Umbilical cord (tissue), 2 donors: Measurements from ENCODE around the gene PRDX5. TPM values are rescaled to one million over a fixed set of nuclear protein-coding genes. Genes with fewer than 3 reads are reported as not detected.
A peak's percentile ranks its signal among the peaks of the same experiment; 100 is the strongest.

Source experiments
- DNase-seq: peaks from one replicate; pipeline ENCODE4 v3.0.0-alpha.2; 2015; ENCODE audit warnings: low spot score
- total RNA-seq: library from RNA; depleted of rRNA; stranded (reverse); fragments of >200 nt; gene quantifications from one replicate; pipeline ENCODE4 v1.2.3, GENCODE V29; 2014; ENCODE audit warnings: low replicate concordance; ENCODE audit not compliant: insufficient read depth

Gene PRDX5
- total RNA-seq, 1 donor from 2014 or later: 152 TPM

DNA sequence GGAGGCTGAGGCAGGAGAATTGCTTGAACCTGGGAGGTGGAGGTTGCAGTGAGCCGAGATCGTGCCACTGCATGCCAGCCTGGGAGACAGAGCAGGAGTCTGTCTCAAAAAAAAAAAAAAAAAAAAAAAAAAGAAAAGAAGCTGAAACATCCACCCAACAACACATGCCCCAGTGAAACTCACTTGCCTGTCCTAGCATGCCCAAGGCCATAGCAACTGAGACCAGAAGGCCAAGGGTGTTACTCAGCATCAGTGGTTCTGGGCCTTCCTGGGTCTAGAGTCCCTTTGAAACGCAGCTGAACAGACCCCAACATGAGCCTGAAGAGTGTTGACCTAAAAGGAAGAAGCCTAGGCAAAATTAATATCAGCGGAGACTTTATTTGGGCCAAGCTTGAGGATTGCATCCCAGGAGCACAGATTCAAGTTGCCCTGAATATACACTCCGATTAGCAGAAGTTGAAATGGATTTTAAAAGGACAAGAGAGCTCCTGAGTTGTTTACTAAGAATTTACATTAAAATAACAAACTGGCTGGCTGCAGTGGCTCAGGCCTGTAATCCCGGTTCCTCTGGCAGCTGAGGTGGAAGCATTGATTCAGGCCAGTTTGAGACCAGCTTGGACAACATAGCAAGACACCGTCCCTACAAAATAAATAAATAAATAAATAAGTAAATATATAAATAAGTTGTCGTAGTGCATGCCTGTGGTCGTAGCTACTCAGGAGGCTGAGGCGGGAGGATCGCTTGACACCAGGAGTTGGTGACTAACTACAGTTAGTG lies 7.0 kb downstream of the PRDX5 start:
- DNase-seq: peak; percentile 44

DNA sequence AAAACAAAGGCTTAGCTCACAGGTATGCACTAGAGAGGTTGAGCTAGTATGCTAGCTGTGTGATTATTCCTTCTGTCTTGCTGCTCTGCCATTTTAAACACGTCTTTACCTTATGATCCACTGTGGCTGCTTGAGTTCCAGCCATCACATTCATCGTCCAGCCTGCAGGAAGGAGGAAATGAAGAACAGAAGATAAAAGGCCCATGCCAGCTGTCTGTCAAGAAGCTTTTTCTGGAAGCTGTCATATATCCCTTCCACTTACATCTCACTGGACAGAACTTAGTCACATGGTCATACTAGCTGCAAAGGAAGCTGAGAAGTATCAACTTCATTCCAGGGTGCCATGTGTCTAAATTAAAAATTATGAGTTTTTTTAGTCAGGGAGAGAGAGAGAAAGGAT lies 9.5 kb downstream of the PRDX5 start:
- DNase-seq: no peak

DNA sequence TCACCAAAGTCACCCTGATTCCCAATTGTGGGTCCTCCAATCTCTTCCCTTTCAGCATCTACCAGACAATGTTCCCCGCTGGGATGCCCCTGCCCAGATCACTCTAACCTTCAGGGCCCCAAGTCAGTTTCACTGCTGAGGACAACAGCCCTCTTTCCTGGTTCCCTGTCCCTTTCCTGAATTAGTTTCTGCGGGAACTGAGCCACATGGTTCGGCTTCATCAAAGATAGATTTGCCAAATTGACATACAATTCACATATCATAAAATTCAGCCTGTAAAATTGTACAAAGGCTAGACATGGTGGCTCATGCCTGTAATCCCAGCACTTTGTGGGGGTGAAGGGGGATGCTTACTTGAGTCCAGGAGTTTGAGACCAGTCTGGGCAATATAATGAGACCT lies 10.1 kb downstream of the PRDX5 start:
- no peak for DNase-seq

DNA sequence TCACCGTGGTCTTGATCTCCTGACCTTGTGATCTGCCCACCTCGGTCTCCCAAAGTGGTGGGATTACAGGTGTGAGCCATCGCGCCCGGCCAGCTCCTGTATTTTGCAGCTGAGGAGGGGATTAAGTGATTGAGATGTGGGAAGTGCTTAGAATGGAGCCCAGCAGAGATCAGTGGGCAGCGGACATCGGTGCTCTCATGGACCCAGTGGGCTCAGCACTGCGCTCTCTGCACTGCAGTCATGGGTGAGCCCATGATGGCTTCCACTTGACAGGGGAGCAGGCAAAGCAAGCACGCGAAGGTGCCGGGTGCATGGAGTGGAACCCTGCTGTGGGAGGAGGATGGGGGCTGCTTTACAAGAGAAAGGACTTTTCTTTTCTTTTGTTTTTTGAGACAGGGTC lies 13.0 kb downstream of the PRDX5 start:
- no peak for DNase-seq

DNA sequence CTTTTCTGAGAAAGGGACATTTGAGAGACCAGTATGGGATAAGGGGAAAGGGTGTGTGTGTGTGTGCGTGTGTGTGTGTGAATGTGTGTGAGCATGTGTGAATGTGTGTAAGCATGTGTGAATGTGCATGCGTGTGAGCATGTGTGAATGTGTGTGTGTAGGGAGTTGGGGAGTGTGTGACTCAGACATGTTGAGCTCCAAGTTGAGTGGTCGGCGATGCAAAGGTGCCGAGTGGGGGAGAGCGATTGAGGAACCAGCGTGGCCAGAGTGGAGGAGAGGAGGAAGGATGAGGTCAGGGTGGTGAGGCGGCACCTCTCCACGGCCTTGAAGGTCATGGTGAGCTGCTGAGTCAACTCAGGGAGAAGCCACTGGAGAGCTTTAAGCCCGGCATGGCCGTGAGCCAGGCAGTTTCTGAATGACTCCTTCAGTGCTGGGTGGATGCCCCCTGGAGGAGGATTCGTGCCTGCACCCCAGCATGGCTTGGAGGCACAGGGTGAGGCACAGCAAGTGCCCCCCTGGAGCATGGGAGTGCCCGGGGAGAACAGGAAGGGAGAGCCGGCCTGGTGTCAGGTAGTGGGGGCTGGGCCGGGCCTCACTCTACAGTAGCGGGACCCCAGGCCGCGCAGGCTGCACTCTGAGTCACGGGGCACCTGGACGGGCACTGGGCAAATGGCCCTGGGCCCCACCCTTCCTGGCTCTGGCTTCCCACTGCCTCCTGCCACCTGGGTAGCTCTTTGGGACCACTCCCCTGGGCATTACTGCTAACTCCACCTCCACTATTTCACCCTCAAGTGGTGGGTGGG lies 13.8 kb downstream of the PRDX5 start:
- peak; percentile 89 for DNase-seq

DNA sequence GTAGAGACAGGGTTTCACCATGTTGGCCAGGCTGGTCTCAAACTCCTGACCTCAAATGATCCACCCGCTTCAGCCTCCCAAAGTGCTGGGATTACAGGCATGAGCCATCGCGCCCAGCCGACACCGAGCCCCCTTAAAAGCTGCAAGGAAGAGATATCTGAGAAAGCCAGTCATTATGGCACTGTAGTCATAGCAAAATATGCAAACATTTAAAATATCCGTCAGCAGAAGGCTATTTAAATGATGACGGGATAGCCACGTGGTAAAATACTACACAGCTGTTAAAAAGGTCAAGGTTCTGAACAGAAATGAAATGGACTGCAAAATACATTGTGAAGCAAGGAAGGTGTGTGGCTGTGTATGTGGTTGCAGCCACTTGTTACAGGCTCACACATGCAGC lies 15.6 kb downstream of the PRDX5 start:
- DNase-seq: no peak

DNA sequence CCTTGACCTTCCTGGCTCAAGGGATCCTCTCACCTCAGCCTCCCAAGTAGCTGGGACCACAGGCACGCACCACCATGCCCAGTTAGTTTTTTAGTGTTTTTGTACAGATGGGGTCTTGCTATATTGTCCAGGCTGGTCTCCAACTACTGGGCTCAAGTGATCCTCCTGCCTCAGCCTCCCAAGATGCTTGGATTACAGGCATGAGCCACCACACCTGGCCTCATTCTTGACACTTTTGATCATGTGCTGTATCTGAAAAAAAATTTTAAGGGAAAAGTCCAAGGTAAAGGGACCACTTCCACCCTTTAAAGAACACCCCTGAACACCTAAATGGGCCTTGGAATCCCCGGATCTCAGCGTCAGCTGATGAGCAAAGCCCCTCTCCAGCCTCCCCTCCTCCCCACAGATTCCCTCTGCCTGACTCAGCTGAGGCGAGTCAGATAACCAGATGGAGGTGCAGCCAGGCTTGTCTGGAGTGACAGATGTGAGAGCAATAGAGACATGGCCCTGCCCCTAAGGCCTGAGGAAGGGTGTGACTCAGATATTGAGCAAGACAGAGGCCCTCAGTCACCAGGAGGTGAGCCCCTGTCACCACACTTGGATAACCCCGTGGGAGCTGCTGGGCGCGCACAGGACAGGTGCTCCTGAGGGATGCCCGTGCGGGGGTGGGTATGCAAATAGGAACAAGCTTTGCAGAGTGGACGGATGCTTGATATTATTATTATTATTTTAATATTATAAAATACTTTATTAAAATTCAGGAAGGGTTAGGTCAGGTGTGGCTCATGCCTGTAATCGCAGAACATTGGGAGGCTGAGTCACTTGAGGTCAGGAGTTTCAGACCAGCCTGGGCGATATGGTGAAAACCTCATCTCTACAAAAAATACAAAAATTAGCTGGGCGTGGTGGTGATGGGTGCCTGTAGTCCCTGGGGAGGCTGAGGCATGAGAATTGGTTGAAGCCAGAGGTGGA lies 17.1 kb downstream of the PRDX5 start:
- DNase-seq: peak; percentile 86

DNA sequence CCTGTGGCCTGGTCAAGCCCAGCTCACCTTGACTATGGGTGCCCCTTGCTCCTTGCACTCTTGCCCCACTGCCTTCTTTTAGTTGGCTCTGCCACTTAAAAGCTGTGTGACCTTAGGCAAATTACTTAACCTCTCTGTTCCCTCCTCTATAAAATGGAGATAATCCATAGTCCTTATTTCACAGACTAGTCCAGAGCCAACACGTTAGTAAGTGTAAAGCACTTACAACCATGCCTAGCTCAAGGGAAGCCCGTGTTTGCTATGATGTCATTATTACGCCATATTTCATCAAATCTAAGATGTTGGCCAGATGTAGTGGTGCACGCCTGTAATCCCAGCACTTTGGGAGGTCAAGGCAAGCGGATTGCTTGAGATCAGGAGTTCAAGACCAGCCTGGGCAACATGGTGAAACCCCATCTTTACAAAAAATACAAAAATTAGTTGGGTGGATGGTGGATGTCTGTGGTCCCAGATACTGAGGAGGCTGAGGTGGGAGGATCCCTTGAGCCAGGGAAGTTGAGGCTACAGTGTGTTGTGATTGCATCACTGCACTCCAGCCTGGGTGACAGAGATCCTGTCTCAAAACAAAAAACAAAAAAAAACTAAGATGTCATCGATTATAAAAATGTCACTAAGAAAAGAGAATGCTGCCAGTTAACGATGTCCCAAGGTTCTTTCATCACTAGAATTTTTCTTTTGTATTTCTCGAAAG lies 19.8 kb downstream of the PRDX5 start:
- no peak for DNase-seq

DNA sequence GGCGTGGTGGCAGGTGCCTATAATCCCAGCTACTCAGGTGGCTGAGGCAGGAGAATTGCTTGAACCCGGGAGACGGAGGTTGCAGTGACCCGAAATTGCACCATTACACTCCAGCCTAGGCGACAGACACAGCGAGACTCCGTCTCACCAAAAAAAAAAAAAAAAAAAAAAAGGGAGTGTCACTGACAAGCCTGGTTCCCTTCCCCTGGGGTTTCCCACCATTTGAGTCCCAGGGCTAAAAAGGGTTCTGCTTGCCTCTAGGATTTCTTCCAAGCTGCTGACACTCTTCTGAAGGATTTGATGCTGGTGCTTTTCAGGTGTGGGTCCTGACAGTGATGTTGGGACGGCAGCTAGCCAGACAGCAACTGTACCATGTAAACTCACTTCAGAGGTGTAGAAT lies 20.8 kb downstream of the PRDX5 start:
- DNase-seq: no peak

DNA sequence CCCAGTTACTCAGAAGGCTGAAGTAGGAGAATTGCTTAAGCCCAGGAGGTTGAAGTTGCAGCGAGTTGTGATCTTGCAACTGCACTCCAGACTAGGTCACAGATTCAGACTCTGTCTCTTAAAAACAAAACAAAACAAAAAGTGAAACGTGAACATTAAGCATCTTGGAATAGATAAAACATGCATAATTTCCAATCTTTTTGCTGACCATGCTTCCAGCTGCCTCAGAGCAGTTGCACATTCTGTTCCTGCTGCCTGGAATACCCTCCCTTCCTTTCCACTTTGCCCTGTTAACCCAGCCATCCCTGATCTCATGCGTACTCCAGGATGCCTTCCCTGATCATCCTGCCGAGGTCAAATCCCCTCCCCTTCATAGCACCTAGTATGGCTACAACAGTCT lies 21.4 kb downstream of the PRDX5 start:
- DNase-seq: no peak

DNA sequence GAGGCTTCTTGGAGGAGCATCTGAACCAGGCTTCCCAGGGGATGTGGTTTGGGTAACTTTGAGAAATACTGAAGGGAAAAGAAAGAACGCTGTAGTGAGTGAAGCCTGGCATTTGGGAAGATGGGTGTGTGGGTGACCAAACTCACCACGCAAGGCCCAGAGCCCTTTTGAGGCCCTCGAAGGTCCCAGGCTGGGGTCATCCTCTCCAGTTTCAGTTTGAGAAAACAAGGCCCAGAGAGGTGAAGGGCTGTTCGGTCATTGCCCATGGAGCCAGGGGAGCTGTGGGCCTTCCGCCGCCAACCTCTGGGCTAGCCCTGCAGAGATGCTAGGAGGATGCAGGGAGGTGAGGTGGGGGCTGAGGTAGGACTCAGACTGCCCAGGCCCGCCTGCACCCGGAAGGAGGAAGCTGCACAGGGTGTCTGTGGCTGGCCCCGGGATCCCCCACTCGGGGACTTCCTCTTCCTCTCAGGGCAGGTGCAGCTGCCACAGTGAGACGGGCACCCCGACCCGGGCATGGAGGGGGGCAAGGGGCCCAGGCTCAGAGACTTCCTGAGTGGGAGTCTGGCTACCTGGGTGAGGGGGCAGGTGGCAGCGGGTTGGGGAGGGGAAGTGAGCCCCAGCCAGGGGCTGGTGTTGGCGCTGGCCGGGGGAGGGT lies 22.0 kb downstream of the PRDX5 start, which contains the start of gene CCDC88B:
CCDC88B (plus strand) TSS at position 451 of the 655 bp plus-strand sequence; CDS start at position 514, 63 bp downstream.
- no peak for DNase-seq

DNA sequence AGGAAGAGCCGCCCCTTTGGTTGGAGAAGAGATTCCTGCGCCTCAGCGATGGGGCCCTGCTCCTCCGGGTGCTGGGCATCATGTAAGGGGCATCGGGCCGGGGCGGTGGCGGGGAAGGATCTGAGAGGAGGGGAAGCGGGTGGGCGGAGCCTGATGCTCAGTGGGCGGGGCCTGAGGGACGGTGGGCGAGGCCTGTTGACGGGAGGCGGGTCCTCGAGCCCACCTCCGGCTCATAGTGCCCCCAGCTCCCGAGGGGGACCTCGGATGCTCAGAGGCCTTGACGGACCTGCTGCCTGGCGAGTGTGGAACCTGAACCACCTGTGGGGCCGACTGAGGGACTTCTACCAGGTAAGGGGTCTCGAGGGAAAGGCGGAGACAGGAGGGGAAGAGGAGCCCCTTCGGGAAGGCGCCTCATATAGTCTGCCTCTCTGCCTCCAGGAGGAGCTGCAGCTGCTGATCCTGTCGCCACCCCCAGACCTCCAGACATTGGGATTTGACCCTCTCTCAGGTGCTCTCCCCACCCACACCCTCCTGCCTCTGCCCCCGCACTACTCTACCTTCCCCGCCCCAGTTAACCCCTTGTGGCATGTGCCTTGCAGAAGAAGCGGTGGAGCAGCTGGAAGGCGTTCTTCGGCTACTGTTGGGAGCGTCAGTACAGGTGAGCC lies 22.9 kb downstream of the PRDX5 start:
- DNase-seq: no peak

DNA sequence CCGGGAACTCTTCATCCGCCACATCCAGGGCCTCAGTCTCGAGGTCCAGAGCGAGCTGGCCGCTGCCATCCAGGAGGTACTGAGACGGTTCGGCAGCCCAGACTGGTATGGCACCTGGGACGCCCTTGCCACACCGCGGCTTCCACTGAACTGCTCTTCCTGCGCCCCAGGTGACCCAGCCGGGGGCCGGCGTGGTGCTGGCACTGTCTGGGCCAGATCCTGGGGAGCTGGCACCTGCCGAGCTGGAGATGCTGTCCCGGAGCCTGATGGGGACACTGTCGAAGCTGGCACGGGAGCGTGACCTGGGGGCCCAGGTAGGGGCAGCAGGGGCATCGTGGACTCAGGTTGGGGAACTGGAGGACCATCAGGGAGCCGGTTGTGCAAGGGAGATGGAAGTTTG lies 23.5 kb downstream of the PRDX5 start:
- no peak for DNase-seq

DNA sequence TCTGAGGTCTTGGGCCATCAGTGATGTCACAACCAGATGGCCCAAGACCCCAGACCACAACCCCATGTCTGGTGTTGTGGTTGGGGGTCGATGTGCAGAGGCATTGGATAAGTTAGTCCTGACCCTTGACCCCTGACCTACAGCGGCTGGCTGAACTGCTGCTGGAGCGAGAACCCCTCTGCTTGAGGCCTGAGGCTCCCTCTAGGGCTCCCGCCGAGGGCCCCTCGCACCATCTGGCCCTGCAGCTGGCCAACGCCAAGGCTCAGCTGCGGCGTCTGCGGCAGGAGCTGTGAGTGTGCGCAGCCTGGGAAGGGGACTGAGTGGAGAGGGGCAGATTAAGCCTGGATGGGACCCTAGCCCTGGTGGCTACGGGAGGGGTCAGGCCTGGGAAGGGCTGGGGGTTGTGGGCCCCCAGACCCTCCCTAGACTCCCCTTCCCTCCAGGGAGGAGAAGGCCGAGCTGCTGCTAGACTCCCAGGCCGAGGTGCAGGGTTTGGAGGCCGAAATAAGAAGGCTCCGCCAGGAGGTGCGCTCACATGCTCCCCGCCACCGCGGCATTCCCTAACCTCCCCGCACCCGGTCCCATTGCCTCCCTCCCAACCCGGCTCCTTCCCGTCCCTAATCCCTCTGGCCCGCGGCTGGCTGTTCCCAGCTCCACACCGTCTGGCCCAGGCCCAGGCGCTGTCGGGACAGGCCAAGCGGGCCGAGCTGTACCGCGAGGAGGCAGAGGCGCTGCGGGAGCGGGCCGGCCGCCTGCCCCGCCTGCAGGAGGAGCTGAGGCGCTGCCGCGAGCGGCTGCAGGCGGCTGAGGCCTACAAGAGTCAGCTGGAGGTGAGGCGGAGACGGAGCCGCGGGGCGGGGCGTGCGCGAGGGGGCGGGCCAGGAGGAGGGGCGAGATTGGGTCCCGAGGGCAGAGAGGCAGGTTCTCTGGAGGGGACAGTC lies 24.2 kb downstream of the PRDX5 start:
- peak; percentile 80 for DNase-seq

DNA sequence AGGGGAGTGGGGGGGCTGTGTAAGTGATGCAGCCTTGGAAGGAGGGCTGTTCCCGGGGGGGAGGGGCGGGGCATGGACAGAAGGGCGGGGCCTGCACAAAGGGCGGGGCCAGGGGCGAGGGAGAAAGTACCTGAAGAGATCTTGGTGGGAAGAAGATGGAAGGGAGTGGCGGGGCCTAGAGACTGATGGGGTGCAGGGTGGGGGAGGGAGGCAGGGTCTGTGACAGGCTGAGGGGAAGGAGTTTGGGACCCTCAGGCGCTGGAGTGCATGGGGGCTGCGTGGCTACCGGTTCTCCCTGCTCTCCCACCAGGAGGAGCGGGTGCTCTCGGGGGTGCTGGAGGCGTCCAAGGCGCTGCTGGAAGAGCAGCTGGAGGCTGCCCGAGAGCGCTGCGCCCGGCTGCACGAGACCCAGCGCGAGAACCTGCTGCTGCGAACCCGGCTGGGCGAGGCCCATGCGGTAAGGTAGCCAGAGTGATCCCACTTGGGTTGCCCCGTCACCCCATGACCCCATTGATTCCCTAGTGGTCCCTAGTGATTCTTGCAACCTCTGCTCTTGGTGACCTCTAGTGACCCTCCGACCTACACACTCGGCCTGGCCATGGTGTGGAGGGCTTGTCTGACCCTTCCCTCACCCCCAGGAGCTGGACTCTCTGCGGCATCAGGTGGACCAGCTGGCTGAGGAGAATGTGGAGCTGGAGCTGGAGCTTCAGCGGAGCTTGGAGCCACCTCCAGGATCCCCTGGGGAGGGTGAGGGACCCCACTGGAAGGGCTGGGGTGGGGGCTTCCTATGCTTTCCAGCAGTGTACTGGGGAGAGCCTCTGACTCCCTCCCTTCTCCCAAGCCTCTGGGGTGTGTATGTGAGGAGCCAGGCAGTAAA lies 25.2 kb downstream of the PRDX5 start:
- DNase-seq: no peak

DNA sequence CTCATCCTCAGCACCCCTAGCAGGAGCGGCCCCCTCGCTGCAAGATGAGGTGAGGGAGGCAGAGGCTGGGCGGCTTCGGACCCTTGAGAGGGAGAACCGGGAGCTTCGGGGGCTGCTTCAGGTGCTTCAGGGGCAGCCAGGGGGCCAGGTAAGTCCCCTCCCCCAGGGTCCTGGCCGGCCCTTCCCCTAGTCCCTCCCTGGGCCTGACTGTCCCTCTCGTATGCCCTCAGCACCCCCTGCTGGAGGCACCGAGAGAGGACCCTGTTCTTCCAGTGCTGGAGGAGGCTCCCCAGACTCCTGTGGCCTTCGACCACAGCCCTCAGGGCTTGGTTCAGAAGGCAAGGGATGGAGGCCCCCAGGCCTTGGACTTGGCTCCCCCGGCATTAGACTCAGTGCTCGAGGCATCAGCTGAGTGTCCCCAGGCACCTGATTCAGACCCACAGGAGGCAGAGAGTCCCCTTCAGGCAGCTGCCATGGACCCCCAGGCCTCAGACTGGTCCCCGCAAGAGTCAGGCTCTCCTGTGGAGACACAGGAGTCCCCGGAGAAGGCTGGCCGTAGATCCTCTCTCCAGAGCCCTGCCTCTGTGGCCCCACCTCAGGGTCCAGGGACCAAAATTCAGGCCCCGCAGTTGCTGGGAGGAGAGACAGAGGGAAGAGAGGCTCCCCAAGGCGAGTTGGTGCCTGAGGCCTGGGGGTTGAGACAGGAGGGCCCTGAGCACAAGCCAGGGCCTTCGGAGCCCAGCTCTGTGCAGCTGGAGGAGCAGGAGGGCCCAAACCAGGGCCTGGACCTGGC lies 26.0 kb downstream of the PRDX5 start:
- no peak for DNase-seq

DNA sequence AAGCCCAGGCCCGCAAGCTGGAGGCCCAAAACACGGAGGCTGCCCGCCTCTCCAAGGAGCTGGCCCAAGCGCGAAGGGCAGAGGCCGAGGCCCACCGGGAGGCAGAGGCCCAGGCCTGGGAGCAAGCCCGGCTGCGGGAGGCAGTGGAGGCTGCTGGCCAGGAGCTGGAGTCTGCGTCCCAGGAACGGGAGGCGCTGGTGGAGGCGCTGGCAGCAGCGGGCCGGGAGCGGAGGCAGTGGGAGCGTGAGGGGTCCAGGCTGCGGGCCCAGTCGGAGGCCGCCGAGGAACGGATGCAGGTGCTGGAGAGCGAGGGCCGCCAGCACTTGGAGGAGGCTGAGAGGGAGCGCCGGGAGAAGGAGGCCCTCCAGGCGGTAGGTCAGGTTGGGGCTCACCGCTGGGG lies 26.9 kb downstream of the PRDX5 start:
- no peak for DNase-seq
